Measurements from ENCODE around the gene SOS2. TPM values are rescaled to one million over a fixed set of nuclear protein-coding genes. Genes with fewer than 3 reads are reported as not detected.

SOS2 gene
- total and polyA plus RNA-seq, 2 donors (not counting 1 experiment from before 2014, with no cell fraction given) = 16.1 to 23.8 TPM

- DNase-seq (ENCODE audit: low read depth in 2 of 2) = peak; percentile 54 to 77
- Histone ChIP-seq H2AFZ (ENCODE audit: low read length) (peak overlapping the region; percentile 70), H3K9me3 (ENCODE audit: control insufficient read depth, insufficient read depth, low read depth, low read length) (no peaks in the 10 kb centered on the region), H3K36me3 (ENCODE audit: control insufficient read depth, insufficient read depth, low read length) (no peaks in the 10 kb centered on the region), H3K27me3 (ENCODE audit: control insufficient read depth, insufficient read depth, low read length) (no peaks in the 10 kb centered on the region), H3K79me2 (ENCODE audit: control insufficient read depth, insufficient read depth, low read length) (peaks cover 47% of the 10 kb centered on the region), H4K20me1 (ENCODE audit: control insufficient read depth, extremely low read depth, insufficient read depth, low read length) (no peaks in the 10 kb centered on the region), H3K4me1 (ENCODE audit: control insufficient read depth, extremely low read depth, insufficient read depth, low read length) (peaks cover 4% of the 10 kb centered on the region), H3K27ac (ENCODE audit: insufficient read depth, low read length) (peak overlapping the region; percentile 88), H3K9ac (ENCODE audit: insufficient read depth, low read length) (peak overlapping the region; percentile 84), H3K4me3 (replicated peaks in 1 of 4; ENCODE audit: control extremely low read depth in 1 of 4, insufficient read depth in 1 of 4, low read depth in 3 of 4, low read length in 4 of 4) (peak overlapping the region; percentile 70 to 98 (median 82)), H3K4me2 (ENCODE audit: extremely low read depth, insufficient read depth, low read length) (peak overlapping the region; percentile 87)
- TF ChIP-seq CTCF (conservative IDR thresholded peaks at IDR 0.05 in 1 of 2, IDR thresholded peaks at IDR 0.05 in 1 of 2; ENCODE audit: low read depth in 1 of 2, low read length in 2 of 2) = no peak
- no peak for TF ChIP-seq EZH2 (IDR thresholded peaks at IDR 0.05; ENCODE audit: low read length, missing control alignments)
These were observed 490 bp downstream of the SOS2 start for GRCh38 chr14:50230701-50231474.

DNA sequence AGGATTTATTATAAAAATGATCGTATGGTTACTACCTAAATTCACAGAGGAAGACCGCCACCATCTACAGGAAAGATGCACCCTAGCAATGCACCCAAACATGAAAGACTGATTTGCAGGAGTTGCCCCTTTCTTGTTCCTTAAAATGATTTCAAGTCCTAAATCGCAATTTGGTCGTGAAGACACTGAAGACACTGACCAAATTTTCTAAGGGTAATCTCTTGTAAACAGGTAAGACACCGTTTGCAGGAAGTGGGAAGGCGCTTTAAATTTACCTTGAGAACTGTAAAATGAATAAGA lies 1.0 kb downstream of the SOS2 start:
- Histone ChIP-seq H3K9ac (ENCODE audit: insufficient read depth, low read length) (peak overlapping the region; percentile 84), H3K36me3 (ENCODE audit: control insufficient read depth, insufficient read depth, low read length) (no peaks in the 10 kb centered on the region), H3K4me1 (ENCODE audit: control insufficient read depth, extremely low read depth, insufficient read depth, low read length) (peaks cover 8% of the 10 kb centered on the region), H3K79me2 (ENCODE audit: control insufficient read depth, insufficient read depth, low read length) (peaks cover 47% of the 10 kb centered on the region), H3K27me3 (ENCODE audit: control insufficient read depth, insufficient read depth, low read length) (no peaks in the 10 kb centered on the region), H2AFZ (ENCODE audit: low read length) (no peak overlapping the region), H3K9me3 (ENCODE audit: control insufficient read depth, insufficient read depth, low read depth, low read length) (no peaks in the 10 kb centered on the region), H3K4me2 (ENCODE audit: extremely low read depth, insufficient read depth, low read length) (peak overlapping the region; percentile 87), H3K27ac (ENCODE audit: insufficient read depth, low read length) (peak overlapping the region; percentile 88), H4K20me1 (ENCODE audit: control insufficient read depth, extremely low read depth, insufficient read depth, low read length) (no peaks in the 10 kb centered on the region), H3K4me3 (replicated peaks in 1 of 4; ENCODE audit: control extremely low read depth in 1 of 4, insufficient read depth in 1 of 4, low read depth in 3 of 4, low read length in 4 of 4) (peak overlapping the region; percentile 70 to 98 (median 82))
- DNase-seq (ENCODE audit: low read depth in 2 of 2) = no peak
- TF ChIP-seq CTCF (conservative IDR thresholded peaks at IDR 0.05 in 1 of 2, IDR thresholded peaks at IDR 0.05 in 1 of 2; ENCODE audit: low read depth in 1 of 2, low read length in 2 of 2) (no peak), EZH2 (IDR thresholded peaks at IDR 0.05; ENCODE audit: low read length, missing control alignments) (no peak)

GRCh38 chr14:50229681-50230080 lies 1.7 kb downstream of the SOS2 start:
- peak overlapping the region; percentile 70 to 98 (median 82) for H3K4me3 ChIP-seq (replicated peaks in 1 of 4; ENCODE audit: control extremely low read depth in 1 of 4, insufficient read depth in 1 of 4, low read depth in 3 of 4, low read length in 4 of 4)
- H3K4me1 ChIP-seq (ENCODE audit: control insufficient read depth, extremely low read depth, insufficient read depth, low read length) = peaks cover 8% of the 10 kb centered on the region
- no peaks in the 10 kb centered on the region for H3K36me3 ChIP-seq (ENCODE audit: control insufficient read depth, insufficient read depth, low read length)
- no peaks in the 10 kb centered on the region for H3K27me3 ChIP-seq (ENCODE audit: control insufficient read depth, insufficient read depth, low read length)
- H3K79me2 ChIP-seq (ENCODE audit: control insufficient read depth, insufficient read depth, low read length) = peaks cover 50% of the 10 kb centered on the region
- DNase-seq (ENCODE audit: low read depth in 2 of 2) = no peak
- no peak overlapping the region for H3K27ac ChIP-seq (ENCODE audit: insufficient read depth, low read length)
- H3K9me3 ChIP-seq (ENCODE audit: control insufficient read depth, insufficient read depth, low read depth, low read length) = no peaks in the 10 kb centered on the region
- no peaks in the 10 kb centered on the region for H4K20me1 ChIP-seq (ENCODE audit: control insufficient read depth, extremely low read depth, insufficient read depth, low read length)
- H2AFZ ChIP-seq (ENCODE audit: low read length) = no peak overlapping the region
- TF ChIP-seq EZH2 (IDR thresholded peaks at IDR 0.05; ENCODE audit: low read length, missing control alignments) = no peak
- TF ChIP-seq CTCF (conservative IDR thresholded peaks at IDR 0.05 in 1 of 2, IDR thresholded peaks at IDR 0.05 in 1 of 2; ENCODE audit: low read depth in 1 of 2, low read length in 2 of 2) = no peak
- peak overlapping the region; percentile 87 for H3K4me2 ChIP-seq (ENCODE audit: extremely low read depth, insufficient read depth, low read length)
- H3K9ac ChIP-seq (ENCODE audit: insufficient read depth, low read length) = no peak overlapping the region
